Esophagus muscularis mucosa (tissue), 2 donors: ENCODE measurements around the gene DDX31.

Experiments
- EP300 ChIP-seq: sonication (generic); formaldehyde crosslinking; IDR thresholded peaks from one replicate; pipeline ENCODE4 v1.6.1; 2017; ENCODE audit warnings: antibody characterized with exemption
- POLR2A ChIP-seq: fragments of 450-650 bp; IDR thresholded peaks from one replicate; pipeline ENCODE4 v1.6.1; 2017; ENCODE audit warnings: antibody characterized with exemption, moderate library complexity, mild to moderate bottlenecking, low read depth

GRCh38 chr9:132552041-132552440, 117.7 kb downstream of the DDX31 start:
- TF ChIP-seq POLR2A (no peak), EP300 (no peak)
